Renal pelvis (tissue), 4 donors: ENCODE measurements around the gene KCNIP4. TPM values are rescaled to one million over a fixed set of nuclear protein-coding genes. Genes with fewer than 3 reads are reported as not detected.

Source experiments
- DNase-seq: peaks from one replicate; pipeline ENCODE4 v3.0.0-alpha.2; 2013
- polyA plus RNA-seq, 3 donors: library from polyadenylated mRNA; unstranded; fragments of 120-200 nt; gene quantifications; one replicate each; pipeline ENCODE4 v1.2.1, GENCODE V29; 2013; ENCODE audit not compliant: insufficient read length in 3 of 3

Gene KCNIP4
- polyA plus RNA-seq, 3 donors = 9.3 to 12.2 (median 11.4) TPM

- no peak for DNase-seq
These were observed 251.0 kb downstream of the KCNIP4 start for GRCh38 chr4:21697583-21697982.

GRCh38 chr4:21695141-21695540 is 253.4 kb downstream of the KCNIP4 start:
- DNase-seq = no peak

GRCh38 chr4:21692241-21692640 is 256.3 kb downstream of the KCNIP4 start:
- no peak for DNase-seq

- no peak for DNase-seq
These were observed 259.8 kb downstream of the KCNIP4 start for GRCh38 chr4:21688596-21689265.

- no peak for DNase-seq
These were observed 262.7 kb downstream of the KCNIP4 start for GRCh38 chr4:21685911-21686310.

- DNase-seq = no peak
These were observed 268.2 kb downstream of the KCNIP4 start for GRCh38 chr4:21680326-21680898.

- no peak for DNase-seq
These were observed 269.9 kb downstream of the KCNIP4 start for GRCh38 chr4:21678711-21679110.

GRCh38 chr4:21677173-21677572 is 271.4 kb downstream of the KCNIP4 start:
- DNase-seq = no peak

GRCh38 chr4:21664355-21664754 is 284.2 kb downstream of the KCNIP4 start:
- DNase-seq = no peak

GRCh38 chr4:21656832-21657231 is 291.7 kb downstream of the KCNIP4 start:
- DNase-seq = no peak

GRCh38 chr4:21655031-21655430 is 293.5 kb downstream of the KCNIP4 start:
- DNase-seq = no peak

- DNase-seq = no peak
These were observed 295.9 kb downstream of the KCNIP4 start for GRCh38 chr4:21652508-21653231.

- DNase-seq = no peak
These were observed 299.0 kb downstream of the KCNIP4 start for GRCh38 chr4:21649391-21650090.

GRCh38 chr4:21645776-21646175 is 302.8 kb downstream of the KCNIP4 start:
- DNase-seq = no peak

- DNase-seq = no peak
These were observed 306.9 kb downstream of the KCNIP4 start for GRCh38 chr4:21641696-21642095.

- no peak for DNase-seq
These were observed 310.3 kb downstream of the KCNIP4 start for GRCh38 chr4:21638171-21638725.

- no peak for DNase-seq
These were observed 319.5 kb downstream of the KCNIP4 start for GRCh38 chr4:21628916-21629610.

- no peak for DNase-seq
These were observed 320.4 kb downstream of the KCNIP4 start for GRCh38 chr4:21628116-21628670.

GRCh38 chr4:21625447-21625846 is 323.1 kb downstream of the KCNIP4 start:
- no peak for DNase-seq

GRCh38 chr4:21605006-21605405 is 343.6 kb downstream of the KCNIP4 start:
- DNase-seq = no peak

GRCh38 chr4:21596521-21596920 is 352.1 kb downstream of the KCNIP4 start:
- no peak for DNase-seq

- DNase-seq = no peak
These were observed 354.9 kb downstream of the KCNIP4 start for GRCh38 chr4:21593671-21594001.
